Chondrocyte (in vitro differentiated cells): ENCODE measurements around the gene TLE1. TPM values are rescaled to one million over a fixed set of nuclear protein-coding genes. Genes with fewer than 3 reads are reported as not detected.
A peak's percentile ranks its signal among the peaks of the same experiment; 100 is the strongest.
"Not testable (repeated sequence)": the region's sequence is repeated elsewhere in the genome, so short reads cannot be mapped to it uniquely, and the experiment has no call there.

Experiments
- DNase-seq: peaks from one replicate; pipeline ENCODE4 v3.0.0; 2021; ENCODE audit warnings: mixed read lengths, low spot score
- H3K27ac Mint-ChIP-seq: one replicate; pipeline ENCODE4 v1.8.0; 2021; ENCODE audit warnings: mild to moderate bottlenecking, moderate library complexity, mixed read lengths; ENCODE audit not compliant: unreplicated experiment
- H3K27me3 Mint-ChIP-seq: 2 replicates; pipeline ENCODE4 v1.8.0; 2021; ENCODE audit warnings: low read depth, mixed read lengths
- H3K36me3 Mint-ChIP-seq: 2 replicates; pipeline ENCODE4 v1.8.0; 2021; ENCODE audit warnings: low read depth, mixed read lengths
- H3K4me1 Mint-ChIP-seq: 2 replicates; pipeline ENCODE4 v1.8.0; 2021; ENCODE audit warnings: low read depth, mild to moderate bottlenecking, mixed read lengths
- H3K4me3 Mint-ChIP-seq: one replicate; pipeline ENCODE4 v1.8.0; 2021; ENCODE audit warnings: mild to moderate bottlenecking, moderate library complexity, mixed read lengths; ENCODE audit not compliant: unreplicated experiment
- H3K9me3 Mint-ChIP-seq: 2 replicates; pipeline ENCODE4 v1.8.0; 2021; ENCODE audit warnings: low read depth, mixed read lengths
- total RNA-seq: library from RNA; stranded (reverse); gene quantifications from 3 replicates; pipeline ENCODE4 v1.2.1, GENCODE V29; 2021
- TF ChIP-seq, protein P1 (sequence below): fragments of 200-600 bp; sonication (generic); IDR thresholded peaks from 2 replicates; pipeline ENCODE4 v1.5.0; 2021; ENCODE audit warnings: antibody characterized with exemption, mild to moderate bottlenecking, moderate library complexity

TLE1 gene
- total RNA-seq, 1 donor from 2014 or later: 12.6 TPM

DNA sequence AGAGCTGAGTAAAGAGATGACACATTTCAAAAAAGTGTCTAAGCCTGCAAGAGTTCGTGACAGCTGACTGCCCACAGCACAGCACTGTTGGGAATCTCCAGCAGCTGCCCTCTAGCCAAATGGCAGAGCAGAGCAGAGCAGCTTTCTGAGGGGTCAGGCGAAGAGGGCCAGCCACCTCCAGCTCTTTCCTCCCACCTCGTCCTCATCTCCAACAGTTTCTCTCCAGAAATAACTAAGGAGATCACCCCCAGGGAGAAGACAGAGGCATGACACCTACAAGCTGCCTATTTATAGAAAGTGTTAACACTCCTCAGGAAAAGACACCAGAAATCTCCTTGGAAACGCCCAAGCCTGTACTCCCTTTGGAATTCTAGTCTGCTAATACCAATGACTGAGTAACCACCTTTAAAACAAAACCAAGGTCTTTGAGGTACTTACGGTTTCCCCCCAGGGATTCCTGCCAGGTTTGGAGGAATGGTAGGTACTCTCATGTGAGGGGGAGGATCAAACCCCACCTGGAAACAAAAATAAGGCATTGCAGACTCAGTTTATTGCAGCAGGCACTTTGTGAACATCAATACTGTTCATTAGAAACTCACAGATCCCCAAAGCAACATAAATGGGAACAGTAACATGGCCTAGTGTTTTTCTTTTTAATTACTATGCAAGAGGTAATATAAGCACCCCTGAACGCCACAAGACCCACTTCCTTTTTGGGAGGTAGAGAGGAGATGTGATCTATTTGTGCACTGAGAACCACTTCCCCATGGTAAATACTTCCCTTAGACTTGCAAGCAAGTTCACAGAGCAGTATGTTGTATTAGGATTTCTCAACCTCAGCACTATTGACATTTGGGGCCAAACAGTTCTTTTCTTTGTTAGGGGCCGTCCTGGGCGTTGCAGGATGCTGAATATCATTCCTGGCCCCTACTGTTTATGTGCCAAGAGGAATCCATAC is 79.3 kb downstream of the TLE1 start:
- no peaks in the 10 kb centered on the region for H3K27me3 Mint-ChIP-seq
- H3K36me3 Mint-ChIP-seq: peaks cover 11% of the 10 kb centered on the region
- TF ChIP-seq, protein P1, sequence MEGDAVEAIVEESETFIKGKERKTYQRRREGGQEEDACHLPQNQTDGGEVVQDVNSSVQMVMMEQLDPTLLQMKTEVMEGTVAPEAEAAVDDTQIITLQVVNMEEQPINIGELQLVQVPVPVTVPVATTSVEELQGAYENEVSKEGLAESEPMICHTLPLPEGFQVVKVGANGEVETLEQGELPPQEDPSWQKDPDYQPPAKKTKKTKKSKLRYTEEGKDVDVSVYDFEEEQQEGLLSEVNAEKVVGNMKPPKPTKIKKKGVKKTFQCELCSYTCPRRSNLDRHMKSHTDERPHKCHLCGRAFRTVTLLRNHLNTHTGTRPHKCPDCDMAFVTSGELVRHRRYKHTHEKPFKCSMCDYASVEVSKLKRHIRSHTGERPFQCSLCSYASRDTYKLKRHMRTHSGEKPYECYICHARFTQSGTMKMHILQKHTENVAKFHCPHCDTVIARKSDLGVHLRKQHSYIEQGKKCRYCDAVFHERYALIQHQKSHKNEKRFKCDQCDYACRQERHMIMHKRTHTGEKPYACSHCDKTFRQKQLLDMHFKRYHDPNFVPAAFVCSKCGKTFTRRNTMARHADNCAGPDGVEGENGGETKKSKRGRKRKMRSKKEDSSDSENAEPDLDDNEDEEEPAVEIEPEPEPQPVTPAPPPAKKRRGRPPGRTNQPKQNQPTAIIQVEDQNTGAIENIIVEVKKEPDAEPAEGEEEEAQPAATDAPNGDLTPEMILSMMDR: peak; percentile 43
- H3K9me3 Mint-ChIP-seq: no peaks in the 10 kb centered on the region
- peak overlapping the region; percentile 92 for H3K27ac Mint-ChIP-seq
- DNase-seq: no peak
- H3K4me1 Mint-ChIP-seq: peaks cover 55% of the 10 kb centered on the region
- no peak overlapping the region for H3K4me3 Mint-ChIP-seq

DNA sequence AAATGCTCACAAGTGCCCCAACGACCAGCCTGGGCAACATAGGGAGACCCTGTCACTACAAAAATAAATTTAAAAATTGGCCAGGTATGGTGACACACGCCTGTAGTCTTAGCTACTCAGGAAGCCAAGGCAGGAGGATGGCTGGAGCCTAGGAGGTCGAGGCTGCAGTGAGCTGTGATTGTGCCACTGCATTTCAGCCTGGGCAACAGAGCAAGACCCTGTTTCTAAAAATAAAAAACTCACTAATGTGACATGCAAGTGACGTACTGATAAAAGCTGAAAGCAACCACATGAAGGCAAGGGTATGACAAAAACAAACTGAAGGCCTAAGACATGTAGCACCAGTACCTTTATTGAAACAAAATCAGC is 81.1 kb downstream of the TLE1 start:
- peaks cover 16% of the 10 kb centered on the region for H3K36me3 Mint-ChIP-seq
- peaks cover 56% of the 10 kb centered on the region for H3K4me1 Mint-ChIP-seq

DNA sequence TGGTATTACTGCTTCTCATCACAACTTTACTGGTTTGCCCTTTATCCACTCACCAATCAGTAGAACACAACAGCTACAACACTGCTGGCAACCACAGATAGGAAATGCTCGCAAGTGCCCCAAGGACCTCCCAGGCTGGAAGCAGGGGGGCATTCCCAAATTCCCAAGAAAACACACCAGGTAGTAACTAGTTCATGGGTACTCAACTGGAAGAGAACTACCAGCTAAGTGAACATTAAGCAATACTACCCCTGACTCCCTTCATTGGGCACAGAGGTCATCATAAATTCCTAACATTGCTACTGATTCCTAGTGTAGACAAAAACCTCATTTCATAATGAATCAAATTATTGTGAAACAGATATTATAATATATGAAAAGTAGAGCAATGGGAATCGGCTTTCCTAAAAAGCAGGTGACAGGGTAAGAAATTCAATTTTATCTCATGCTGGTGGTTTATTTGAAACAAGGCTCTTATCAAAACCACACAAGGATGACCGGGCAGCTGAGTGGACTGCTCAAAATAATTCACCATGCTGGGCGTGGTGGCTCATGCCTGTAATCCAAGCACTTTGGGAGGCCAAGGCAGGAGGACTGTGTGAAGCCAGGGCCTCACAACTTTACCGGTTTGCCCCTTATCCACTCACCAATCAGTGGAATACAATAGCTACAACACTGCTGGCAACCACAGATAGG is 81.6 kb downstream of the TLE1 start:
- Mint-ChIP-seq H3K9me3 (no peaks in the 10 kb centered on the region), H3K27ac (no peak overlapping the region), H3K4me3 (no peak overlapping the region), H3K36me3 (peaks cover 16% of the 10 kb centered on the region), H3K4me1 (peaks cover 51% of the 10 kb centered on the region), H3K27me3 (no peaks in the 10 kb centered on the region)
- no peak for DNase-seq
- TF ChIP-seq, protein P1: no peak

More for the DNA sequence above, 81.1 kb downstream of the TLE1 start:
- TF ChIP-seq, protein P1: no peak
- no peaks in the 10 kb centered on the region for H3K9me3 Mint-ChIP-seq
- DNase-seq: no peak
- H3K27ac Mint-ChIP-seq: no peak overlapping the region
- H3K4me3 Mint-ChIP-seq: no peak overlapping the region
- no peaks in the 10 kb centered on the region for H3K27me3 Mint-ChIP-seq

DNA sequence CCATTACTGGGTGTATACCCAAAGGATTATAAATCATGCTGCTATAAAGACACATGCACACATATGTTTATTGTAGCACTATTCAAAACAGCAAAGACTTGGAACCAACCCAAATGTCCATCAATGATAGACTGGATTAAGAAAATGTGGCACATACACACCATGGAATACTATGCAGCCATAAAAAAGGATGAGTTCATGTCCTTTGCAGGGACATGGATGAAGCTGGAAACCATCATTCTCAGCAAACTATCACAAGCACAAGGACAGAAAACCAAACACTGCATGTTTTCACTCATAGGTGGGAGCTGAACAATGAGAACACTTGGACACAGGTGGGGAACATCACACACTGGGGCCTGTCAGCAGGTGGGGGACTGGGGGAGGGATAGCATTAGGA is 83.1 kb downstream of the TLE1 start:
- H3K9me3 Mint-ChIP-seq: not testable (repeated sequence)

DNA sequence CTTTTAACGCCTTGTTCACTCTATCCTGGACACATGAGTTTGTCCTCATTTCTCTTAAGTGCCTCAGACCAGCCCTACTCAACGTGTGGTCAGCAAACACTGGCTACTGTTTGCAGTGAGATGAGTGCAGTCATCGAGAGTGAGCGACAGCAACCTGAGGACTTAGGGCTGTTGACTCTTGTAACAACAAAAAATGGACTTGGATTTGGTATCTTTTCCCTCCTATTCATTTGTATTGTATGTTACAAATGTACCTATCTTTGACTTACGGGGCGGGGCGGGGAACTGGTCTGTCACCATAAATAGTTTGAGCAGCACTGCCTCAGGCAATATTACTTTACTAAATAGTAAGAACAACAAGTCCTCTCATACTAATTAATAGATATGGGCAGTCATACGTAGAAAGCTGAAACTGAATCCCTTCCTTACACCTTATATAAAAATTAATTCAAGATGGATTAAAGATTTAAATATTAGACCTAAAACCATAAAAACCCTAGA is 84.1 kb downstream of the TLE1 start:
- Mint-ChIP-seq H3K9me3 (no peaks in the 10 kb centered on the region), H3K4me1 (peaks cover 40% of the 10 kb centered on the region), H3K4me3 (no peak overlapping the region), H3K27me3 (no peaks in the 10 kb centered on the region), H3K27ac (no peak overlapping the region), H3K36me3 (peaks cover 19% of the 10 kb centered on the region)
- no peak for DNase-seq
- TF ChIP-seq, protein P1: no peak

More for the DNA sequence above, 83.1 kb downstream of the TLE1 start:
- Mint-ChIP-seq H3K4me1 (peaks cover 49% of the 10 kb centered on the region), H3K36me3 (peaks cover 19% of the 10 kb centered on the region)
- DNase-seq, H3K4me3 Mint-ChIP-seq, H3K27me3 Mint-ChIP-seq, H3K27ac Mint-ChIP-seq: not testable (repeated sequence)
